Germinal center (tissue), 1 donor: Measurements from ENCODE around the gene RARB.

Source experiments
- DNase-seq: peaks from one replicate; pipeline ENCODE4 v3.0.0; 2012; ENCODE audit warnings: mixed read lengths, low spot score

Gene RARB

DNA sequence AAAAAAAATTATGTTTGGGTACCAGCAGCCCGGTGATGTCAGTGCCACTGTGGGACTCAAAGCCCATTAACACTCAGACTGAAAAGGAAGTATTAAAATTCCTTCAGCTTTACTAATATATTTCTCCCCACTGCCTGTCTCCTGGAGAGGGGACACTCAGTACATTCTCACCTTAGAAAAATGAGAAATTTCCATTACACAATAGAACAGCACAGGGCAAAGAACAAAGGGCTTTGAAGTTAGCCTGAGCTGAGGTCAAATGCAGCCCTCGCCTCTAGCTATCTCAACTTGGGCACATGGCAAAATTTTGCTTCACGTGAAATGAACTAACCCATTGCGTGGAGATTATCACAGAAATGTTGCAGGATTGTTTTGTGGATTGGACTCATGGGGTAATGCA lies 80.8 kb downstream of the RARB start:
- DNase-seq, result no peak

DNA sequence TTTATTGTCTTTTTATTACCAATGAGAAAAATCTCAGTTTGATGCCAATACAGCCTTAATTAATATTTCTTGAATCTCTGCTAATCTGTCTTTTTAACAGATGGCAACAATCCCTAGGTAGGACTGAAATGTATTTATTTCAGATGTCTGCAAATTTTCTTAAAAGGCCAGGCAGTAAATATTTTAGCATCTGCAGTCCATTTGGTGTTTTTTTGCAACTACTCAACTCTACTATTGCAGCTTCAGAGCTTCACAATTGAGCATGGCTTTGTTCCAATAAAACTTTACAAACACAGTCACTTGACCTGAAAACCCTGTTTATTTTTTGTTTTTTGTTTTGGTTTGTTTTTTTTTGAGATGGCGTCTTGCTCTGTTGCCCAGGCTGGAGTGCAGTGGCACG lies 82.7 kb downstream of the RARB start:
- DNase-seq, result no peak

DNA sequence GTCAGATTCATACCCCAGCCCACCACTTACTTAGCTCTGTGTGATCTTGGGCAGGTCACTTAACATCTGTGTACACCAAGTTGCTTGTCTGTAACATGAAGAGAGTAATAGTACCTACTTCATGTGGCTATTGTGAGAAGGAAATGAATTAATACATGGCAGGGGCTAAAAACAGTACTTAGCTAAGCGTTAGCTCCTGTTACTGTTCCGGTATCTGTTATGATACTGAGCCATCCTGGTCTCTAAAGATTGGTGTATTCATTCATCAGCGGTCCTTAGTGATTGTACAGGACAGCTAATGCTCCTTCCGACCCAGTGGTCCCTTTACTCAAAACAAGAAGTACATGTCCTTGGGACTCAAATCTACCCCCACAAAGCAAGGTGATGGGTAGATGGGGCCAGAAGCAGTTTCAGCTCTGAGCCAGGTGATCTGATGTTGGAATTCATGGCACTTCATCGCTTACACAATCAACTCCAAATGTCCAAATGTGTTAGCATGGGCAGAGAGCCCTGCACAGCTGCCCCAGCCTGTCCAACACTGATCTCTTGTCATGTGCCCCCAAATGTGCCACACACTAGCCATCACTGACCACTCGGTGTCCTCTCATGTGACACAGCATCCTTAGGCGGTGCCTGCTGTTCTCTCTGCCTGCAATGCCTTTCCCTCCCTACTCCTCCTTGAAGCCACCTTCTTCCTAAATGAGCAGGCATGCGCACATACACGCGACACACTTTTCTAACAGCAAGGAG lies 84.1 kb downstream of the RARB start:
- DNase-seq, result no peak

GRCh38 chr3:25513642-25514266 lies 85.7 kb downstream of the RARB start:
- DNase-seq, result no peak

GRCh38 chr3:25515171-25515570 lies 87.1 kb downstream of the RARB start:
- DNase-seq, result no peak

DNA sequence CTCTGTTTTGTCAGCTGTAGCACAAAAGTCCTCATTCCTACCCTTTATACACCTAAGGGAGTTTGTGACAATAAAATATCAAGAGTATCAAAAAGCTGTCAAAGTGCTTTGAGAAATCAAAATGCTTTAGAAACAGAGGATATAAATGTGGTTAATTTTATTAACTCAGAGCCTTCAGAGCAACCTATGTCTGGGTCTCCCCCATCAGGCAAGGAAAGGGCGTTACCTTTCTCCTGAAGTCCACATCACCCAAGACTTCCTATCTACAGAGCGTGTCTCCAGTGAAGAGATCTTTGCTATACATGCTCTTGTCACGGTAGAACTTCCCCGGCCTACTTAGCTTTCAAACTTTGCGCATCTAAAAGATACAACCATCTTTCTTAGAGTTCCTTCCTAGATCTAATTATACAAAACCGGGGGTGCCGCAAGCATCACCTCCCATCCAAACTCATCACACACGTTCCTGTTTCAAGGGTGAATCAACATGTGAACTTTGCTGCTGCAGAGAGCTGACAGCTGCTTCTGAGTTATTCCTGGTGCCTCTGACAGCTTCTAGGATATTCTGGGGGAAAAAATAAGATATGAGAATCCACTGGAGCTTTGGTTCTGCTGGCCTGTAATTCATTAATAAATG lies 93.0 kb downstream of the RARB start:
- no peak for DNase-seq

DNA sequence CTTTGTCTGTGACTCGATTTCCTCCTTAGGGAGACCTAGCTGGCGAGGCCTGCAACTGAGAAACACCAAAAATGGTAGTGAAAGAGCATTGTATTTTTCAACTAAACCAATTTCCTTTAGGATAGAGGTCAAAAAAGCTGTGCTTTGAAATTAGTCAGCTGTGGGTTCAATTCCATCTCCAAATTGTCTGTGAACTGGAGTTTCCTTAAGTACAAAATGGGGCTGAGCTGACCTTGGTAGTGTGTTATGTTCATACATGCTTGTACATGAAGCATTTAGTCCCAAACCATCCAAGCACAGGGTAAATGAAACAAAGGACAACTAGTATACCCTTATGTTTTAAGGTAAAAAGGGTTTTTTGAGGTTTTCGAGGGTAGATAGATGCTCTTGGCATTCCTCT lies 99.3 kb downstream of the RARB start:
- DNase-seq, result no peak

DNA sequence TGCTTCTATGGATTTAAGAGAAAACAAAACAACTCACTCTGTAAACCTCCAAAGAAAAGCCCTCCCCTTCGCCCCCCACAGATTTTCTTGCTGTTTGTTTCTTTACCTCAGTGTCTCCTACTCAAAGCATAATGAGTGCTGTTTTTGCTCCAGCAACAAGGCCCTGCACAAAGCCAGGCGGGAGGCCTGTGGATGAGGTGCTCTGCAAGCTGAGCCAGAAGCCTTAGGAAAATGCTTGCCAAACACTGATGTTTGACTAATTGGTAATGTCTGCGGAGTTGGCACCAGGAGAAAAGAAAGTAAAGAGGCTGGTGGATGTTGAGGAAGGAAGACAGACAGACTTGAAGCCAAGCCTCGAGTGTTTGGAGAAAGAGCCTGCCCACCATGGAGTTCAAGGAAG lies 99.7 kb downstream of the RARB start:
- no peak for DNase-seq

GRCh38 chr3:25531971-25532370 lies 103.9 kb downstream of the RARB start:
- no peak for DNase-seq

DNA sequence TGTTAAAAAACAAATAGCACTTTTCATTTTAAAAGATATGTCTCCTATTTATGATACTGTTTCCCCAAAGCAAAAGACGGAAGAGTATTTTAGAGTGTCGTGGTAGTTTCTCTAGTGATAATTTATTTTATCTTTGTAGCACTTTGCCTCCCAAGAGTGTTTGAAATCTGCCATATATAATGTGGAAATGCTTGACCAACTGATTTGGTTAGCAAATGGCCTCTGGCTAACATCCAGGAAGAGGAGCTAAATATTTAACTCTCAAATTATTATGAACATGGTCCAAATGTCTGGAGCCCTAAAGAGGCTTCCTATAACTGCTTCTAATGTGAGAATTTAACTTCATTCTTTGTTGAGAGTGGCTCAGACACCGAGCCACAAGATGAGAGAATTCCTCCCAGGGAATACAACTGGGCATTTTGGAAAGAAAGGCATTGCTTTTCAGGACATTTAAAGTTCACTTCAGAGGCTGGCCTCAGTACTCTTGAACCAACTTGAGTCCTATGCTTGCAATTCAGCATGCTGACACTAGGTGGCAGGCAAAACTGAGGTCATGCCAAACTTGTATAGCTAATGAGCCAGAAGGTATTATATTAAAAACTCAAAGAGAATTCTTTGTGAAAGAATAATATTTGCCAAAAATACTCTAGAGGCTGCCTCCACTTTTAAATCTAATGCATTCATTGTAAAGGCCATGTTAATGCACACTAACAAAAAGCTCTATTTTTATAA lies 104.5 kb downstream of the RARB start:
- DNase-seq, result peak; percentile 29

DNA sequence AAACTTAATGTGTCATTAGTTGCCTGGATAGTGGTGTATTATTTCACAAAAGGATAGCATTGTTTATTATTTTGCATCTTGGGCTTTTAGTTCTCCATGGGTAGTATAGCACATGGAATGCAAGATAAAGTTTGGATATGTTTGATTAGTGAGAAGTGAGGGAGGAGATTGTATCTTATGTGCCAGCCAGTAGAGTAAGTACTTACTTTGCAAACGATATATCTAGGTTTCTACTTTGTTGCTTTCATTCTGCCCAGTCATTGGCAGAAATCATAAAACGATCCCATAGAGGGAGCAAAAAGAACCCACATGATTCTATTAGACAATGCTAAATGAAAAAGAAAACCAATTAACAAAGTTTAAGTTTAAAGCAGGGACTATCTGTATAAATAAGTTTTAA lies 105.3 kb downstream of the RARB start:
- no peak for DNase-seq

DNA sequence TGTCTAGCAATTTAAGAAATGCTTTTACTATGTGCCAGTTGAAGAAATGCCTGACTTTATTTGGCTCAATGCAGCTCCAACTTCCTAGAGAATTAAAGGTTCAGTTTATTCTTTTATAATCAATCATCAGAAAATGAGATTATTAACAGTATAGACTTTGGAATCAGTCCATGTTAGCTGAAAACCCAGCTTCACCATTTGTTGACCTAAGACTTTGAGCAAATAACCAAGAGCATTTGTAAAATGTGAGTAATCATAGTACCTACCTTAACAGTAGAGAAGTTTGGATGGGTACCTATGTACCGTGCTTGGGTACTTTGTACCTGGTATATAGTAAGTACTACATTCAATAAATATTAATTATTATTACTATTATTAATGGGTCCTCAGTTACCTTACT lies 105.9 kb downstream of the RARB start:
- no peak for DNase-seq

DNA sequence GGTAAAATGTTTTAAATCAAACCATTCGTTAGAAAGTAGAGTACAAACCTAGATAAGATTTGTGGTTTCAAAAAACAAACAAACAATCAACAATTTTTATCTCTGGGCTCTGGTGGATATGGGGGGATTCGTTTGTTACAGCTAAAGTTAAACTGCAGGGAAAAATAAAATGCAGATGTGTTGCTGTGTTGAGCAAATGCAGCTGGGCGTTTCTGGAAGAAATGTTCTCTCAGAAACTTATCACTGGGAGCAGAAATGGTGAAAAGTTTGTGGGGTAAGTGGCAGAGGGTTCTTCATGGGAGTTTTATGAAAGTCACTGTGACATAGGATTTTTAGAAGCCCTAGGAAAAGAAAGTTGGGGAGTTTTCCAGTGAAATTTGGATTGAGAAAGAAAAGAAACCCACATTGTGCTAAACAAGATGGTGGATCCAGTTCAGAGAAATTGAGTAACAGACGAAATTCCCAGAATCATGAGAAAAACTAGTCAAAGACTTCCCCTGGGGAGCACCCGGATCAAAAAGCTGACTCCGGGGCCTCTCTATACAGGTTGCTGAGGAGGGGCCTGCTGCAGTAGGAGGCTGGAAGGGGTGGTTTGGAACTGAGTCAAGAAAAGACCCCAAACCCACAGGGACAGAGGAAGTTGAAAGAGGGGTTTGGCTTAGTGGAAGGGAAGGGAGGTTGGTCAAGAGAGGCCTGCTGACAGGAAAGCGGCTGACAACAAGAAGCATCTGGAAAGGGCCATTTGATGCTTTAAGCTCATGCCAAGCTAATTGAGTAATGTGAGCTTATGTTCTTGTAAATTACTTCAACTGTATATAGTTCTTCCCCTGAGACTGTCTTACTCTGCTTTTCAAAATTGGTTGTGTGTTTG lies 108.7 kb downstream of the RARB start:
- no peak for DNase-seq

GRCh38 chr3:25537516-25537915 lies 109.5 kb downstream of the RARB start:
- no peak for DNase-seq

DNA sequence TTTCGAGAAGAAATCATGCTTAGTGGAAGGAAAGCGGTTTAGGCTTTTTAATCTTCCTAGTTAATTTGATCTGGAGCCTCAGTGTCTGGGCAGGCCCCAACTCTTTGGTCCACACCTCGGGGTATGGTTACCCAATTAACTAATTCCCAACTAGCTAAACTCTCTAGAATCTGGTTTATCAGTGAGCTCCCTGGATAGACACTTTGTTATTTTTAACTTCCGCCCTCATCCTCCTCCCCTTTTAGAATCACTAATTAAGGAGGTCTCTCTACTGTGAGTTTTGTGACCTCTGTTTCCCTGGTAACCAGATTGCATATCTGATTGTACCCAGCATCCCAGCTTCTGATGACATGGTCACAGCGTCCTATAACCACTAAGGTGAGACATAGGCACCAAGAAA lies 112.2 kb downstream of the RARB start:
- DNase-seq, result no peak

DNA sequence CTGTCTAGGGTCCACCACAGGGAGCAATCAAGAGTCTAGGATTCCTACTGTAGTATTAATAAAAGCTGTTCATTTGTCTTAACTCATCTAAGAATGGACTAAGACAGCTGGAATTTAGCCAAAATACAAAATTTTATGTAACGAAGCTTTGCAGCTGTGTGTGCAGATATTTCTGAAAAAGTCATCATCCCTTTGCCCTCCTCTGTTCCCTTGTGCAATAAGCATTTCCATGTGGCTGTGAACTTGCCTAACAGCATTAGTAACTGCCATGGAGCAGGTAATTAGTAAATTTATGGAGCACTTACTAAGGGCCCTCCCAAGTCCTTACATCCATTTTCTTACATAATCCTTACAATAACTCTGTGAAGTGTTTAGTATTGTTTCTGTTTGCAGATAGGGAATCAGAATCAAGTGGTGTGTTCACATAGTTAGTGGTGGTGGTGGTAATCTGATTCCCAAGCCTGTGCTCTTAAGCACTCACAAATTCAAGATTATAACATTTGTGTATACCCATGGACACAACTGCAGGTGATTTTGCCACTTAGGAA lies 114.5 kb downstream of the RARB start:
- no peak for DNase-seq

- DNase-seq, result no peak
Observed at GRCh38 chr3:25547103-25547502, 119.0 kb downstream of the RARB start.

DNA sequence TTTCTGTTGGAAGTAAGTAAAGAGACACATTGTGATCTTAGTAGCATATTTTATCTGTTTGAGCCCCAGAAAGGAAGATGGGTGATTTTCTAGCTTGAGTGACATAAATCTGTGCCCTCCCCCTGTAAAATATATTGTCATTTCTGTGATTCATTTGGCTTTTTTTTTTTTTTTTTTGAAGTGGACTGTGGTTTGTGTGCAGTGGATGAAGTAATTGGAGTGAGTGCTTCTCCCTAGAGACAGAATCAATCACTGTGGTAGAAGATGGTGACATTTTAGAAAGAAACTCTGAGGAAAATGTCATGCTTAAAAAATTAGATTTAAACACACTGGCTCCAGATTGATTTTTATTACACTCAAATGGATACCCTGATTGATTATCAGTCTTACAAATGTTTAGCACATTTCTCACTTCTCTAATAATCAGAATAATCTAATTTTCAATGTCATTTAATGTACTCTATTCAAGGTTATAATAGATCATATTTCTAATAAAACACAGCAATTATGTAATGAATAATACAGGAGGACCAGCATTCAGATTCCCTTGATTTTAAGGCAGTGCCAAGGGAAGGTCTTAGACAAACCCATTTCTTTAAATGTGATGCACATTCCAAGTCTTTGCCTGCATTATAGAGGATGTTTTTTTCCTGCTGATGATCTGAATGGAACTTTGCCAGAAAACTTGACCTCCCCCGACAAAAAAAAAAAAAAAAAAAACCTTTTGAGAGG lies 120.0 kb downstream of the RARB start:
- no peak for DNase-seq

- no peak for DNase-seq
Observed at GRCh38 chr3:25548836-25549235, 120.8 kb downstream of the RARB start.

GRCh38 chr3:25552251-25552650 lies 124.2 kb downstream of the RARB start:
- DNase-seq, result no peak

- no peak for DNase-seq
Observed at GRCh38 chr3:25554376-25554775, 126.3 kb downstream of the RARB start.
